MM.1S (cell line): ENCODE data around the gene ADIPOR2.

Source experiments
- EZH2 ChIP-seq: fragments of 300-600 bp; sonication (generic); optimal IDR thresholded peaks from 2 replicates; pipeline ENCODE3; 2017; ENCODE audit warnings: low read depth, mild to moderate bottlenecking, antibody characterized with exemption, low read length, mixed read lengths
- TF ChIP-seq, protein P1 (sequence below): fragments of 300-600 bp; sonication (generic); IDR thresholded peaks from 2 replicates; pipeline ENCODE4 v1.5.1; 2016; ENCODE audit warnings: antibody characterized with exemption, low read length, mixed read lengths

DNA sequence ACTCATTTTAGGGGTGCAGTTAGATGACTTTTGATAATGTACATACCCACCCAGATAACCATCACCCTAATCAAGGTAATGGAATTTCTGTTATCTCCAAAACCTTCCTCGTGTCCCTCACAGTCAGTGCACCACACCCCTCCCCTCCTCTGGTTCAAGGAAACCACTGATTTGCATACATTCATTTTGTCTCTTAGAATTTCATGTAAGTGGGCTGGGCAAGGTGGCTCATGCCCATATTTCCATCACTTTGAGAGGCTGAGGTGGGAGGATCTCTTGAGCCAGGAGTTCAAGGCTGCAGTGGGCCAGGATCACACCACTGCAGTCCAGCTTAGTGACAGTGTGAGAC is 15.7 kb downstream of the ADIPOR2 start:
- TF ChIP-seq EZH2 = no peak
- TF ChIP-seq, protein P1, sequence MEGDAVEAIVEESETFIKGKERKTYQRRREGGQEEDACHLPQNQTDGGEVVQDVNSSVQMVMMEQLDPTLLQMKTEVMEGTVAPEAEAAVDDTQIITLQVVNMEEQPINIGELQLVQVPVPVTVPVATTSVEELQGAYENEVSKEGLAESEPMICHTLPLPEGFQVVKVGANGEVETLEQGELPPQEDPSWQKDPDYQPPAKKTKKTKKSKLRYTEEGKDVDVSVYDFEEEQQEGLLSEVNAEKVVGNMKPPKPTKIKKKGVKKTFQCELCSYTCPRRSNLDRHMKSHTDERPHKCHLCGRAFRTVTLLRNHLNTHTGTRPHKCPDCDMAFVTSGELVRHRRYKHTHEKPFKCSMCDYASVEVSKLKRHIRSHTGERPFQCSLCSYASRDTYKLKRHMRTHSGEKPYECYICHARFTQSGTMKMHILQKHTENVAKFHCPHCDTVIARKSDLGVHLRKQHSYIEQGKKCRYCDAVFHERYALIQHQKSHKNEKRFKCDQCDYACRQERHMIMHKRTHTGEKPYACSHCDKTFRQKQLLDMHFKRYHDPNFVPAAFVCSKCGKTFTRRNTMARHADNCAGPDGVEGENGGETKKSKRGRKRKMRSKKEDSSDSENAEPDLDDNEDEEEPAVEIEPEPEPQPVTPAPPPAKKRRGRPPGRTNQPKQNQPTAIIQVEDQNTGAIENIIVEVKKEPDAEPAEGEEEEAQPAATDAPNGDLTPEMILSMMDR = no peak
